NCI-H2196 treated with DMSO at 0.1 percent for 48 hours (cell line): ENCODE data around the gene SLC9B1.

ENCODE experiments used
- DNase-seq: peaks from one replicate; lab custom pipeline; 2025; ENCODE audit not compliant: unreplicated experiment; lab: John Stamatoyannopoulos, UW

Gene SLC9B1, protein sequence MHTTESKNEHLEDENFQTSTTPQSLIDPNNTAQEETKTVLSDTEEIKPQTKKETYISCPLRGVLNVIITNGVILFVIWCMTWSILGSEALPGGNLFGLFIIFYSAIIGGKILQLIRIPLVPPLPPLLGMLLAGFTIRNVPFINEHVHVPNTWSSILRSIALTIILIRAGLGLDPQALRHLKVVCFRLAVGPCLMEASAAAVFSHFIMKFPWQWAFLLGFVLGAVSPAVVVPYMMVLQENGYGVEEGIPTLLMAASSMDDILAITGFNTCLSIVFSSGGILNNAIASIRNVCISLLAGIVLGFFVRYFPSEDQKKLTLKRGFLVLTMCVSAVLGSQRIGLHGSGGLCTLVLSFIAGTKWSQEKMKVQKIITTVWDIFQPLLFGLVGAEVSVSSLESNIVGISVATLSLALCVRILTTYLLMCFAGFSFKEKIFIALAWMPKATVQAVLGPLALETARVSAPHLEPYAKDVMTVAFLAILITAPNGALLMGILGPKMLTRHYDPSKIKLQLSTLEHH

DNA sequence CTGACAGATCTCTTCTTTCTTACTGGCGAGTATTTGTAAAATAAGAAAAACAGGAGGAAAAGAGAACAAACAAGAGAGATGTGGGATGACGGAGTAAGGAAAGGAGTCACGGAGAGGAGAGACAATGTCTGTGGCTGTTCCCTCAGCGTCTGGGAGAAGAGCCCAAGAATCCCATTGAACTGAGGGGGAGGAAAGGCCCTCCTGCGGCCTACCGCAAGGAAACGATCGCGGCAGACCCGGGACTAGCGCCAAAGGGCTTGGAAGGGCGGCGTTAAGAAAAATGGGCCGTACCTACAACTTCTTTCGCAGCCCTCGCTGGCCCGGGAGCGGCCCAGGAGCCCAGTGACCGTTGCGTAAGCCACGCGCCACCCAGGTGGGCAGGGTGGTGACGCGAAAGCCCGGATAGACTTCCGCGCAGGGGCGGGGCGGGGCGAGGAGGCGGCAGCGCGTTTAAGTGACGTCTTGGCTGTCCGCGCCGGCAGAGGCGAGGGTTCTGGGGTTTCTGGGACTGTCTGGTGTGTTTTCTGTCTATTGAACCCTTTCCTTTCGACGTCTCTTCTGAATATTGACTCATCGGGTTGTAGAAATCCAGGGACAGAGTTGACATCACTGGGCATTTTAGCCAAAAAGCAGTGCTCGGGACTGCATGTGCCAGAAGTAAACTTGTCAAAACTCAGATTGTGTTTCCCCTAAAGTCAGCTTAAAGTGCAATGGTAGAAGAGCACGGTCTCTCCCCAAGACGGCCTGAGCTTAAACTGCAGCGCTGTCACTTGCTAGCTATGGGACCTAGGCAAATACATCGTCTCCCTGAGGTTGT is at the start of gene SLC9B1:
Gene SLC9B1 (minus strand): TSS at position 398 of the 817 bp plus-strand sequence. CDS start 27,994 bp downstream, outside the sequence.
- DNase-seq, result peak; percentile 66

DNA sequence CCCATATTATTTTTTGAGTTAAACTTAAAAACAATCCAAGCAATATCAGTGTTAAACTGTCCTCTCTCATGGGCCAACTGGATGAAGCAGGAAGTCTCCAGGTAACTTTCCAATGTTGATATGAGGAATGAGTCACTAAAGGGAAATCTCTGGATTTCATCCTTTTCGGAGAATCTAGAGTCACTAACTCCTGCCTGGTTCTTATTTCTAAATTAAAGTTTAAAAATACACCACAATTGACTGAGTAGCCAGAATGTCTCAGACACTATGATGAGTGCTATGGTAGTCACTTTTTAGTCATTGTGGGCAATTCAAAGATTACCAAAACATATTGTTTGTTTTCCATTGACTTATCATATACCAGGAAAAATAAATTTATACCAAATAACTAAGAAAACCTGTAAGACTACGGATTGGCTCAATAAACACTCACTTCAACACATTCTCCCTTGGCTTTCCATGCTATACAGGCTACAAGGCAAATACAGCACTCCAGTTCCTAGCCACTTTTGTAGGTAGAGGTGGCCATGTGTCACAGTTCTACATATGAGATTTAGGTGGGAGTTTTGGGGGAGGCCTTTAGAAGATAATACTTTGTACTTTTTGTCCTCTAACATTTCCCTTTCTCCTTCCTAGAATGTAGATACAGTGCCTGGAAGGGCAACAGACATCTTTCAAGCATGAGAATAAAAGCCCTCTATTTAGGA is 48.5 kb upstream of the SLC9B1 start:
- DNase-seq, result no peak

DNA sequence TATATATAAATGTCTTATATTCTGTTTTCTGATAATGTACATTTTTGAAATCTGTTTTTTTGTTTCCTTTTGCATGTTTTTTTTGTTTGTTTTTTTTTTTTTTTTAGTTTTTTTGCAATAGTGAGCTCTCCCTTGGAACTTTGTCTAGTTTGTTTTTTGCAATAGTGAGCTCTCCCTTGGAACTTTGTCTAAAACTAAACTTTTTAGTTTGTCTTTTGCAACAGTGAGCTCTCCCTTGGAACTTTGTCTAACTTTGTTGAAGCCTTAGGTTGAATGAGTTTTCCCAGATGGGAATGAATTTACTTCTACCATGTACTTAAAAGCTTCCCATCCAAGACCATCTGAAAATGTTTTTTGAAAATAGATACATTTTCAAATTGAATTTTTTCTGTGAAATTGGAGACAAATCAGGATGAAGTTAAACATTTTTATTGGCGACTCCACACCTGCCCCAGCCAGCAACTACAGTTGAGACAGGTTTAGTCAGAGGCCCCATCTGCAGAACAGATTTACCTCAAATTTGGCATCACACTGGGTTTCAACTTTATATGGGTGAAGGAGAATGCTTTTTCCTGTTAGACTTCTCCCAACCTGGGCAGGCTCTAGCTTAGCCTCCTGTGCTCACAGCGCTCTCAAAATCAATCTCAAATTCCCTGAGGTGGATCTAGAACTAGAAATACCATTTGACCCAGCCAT is 41.1 kb upstream of the SLC9B1 start:
- no peak for DNase-seq

DNA sequence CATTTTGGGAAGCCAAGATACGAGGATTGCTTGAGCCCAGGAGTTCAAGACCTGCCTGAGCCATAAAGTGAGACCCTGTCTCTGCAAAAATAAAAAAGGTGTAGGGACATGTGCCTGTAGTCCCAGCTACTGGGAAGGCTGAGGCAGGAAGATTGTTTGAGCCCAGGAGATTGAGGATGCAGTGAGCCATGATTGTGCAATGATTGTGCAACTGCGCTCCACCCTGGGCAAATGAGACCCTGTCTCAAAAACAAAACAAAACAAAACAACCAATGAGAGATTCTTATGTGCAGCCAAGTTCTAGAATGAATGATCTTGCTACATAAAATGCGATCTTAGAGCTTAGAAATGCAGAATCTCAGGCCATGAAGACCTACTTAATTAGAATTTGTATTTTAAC is 34.5 kb upstream of the SLC9B1 start:
- DNase-seq, result no peak

DNA sequence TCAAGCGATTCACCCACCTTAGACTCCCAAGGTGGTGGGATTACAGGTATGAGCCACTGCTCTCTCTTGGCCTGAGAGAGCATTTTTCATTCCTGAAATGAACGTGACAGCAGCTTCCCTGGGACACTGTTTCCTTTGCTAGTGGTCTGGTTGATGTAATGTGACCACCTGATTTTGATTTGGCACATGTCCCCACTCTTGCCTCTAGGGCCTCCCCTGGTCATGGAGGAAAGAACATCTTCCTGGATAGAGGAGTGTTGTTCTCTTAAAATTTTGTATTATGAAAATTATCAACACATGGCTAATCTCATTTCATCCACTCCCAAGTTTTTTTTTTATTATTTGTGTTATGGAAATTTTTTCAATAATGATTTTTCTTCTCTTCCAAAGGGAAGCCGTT is 33.3 kb upstream of the SLC9B1 start:
- DNase-seq, result no peak

DNA sequence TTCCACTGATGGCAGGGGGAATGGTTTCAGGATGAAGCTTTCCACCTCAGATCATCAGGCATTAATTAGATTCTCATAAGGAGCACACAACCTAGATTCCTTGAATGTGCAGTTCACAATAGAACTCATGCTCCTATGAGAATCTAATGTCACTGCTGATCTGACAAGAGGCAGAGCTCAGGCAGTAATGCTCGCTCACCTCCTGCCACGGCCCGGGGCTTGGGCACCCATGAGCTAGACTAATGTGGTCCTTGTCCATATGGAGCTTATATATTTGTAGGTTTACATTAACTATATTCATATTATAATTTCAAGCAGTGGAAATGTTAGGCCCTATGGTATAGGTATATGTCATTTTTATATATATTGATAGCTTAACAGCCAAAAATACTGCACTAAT is 32.6 kb upstream of the SLC9B1 start:
- DNase-seq, result no peak

DNA sequence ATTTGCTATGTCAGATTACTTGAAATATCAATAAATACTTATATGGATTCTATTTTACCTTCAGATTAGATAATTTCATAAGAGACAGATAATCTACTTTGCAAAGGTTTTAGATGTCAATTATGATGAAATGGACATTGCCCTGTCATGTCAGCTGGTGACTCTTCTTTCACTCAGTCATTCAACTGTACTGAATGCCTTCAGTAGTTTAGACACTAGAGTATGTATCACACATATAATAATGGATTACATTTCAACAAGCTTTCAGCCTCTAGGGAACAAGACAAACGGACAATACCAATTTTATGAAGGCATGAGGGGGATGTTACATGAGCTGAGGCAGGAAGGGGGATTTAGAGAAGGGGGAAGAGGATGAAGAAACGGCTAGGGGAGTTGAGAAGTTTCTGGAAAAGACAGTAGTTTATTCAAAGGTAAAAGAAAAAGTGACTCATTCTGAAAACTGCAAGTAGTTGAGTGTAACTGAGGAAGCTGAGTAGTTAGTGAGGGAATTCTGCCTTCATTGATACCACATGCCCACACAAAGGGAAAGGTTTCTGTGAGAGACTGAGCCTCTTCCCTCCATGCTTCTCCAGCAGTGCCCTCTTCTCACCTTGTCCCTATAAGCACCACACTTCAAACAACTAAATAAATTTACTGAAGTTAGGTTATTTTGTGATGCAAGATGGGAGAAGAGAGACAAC is 31.4 kb upstream of the SLC9B1 start:
- no peak for DNase-seq

DNA sequence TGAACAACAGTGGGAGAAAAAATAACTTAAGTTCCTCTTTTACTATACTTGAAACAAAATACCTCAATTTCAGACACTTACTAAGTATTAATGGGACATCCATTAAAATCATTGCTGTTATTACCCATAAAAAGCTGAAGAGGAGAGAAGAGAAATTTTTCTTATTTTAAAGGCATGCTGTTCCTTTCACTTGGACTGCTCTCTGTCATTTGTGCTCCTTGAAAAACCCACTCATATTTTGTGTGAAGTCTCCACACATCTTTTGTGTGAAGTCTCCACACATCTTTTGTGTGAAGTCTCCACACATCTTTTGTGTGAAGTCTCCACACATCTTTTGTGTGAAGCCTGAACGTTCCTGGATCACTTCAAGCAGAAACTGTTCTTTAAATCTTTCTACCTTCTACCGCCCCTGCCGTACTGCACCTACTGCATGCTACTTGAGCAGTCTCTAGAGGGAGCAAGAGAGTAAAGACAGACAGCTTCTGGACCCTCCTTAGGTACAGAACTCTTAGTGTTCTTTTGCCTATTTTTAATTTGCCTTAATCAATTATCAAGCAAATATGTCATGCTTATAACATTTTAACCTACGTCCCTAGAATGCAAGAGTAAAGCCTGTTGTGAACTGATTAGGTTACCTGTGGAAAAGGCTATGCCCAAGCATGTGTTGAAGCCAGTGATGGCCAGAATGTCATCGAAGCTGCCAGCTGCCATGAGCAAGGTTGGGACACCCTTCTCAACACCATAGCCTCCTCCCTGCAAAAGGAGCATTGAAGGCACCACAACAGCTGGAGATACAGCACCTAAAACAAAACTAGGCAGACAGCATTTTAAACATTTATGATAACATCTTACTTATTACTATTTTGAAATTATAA is 27.1 kb upstream of the SLC9B1 start:
- no peak for DNase-seq

DNA sequence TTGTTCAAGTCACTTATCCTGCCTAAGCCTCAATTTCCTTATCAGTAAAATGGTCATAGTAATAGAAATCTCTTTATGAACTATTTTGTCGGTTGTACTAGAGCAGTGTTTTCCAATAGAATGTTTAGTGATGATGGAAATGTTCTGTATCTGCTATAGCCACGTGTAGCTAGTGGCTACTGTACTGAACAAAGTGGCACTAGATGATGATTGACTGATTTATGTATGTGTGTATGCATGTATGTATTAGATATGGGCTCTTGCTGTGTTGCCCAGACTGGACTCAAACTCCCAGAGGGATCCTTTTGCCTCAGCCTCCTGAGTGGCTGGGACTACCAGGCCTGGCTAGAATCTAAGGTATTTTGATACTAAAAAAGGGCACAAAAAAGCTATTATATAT is 24.7 kb upstream of the SLC9B1 start:
- no peak for DNase-seq

DNA sequence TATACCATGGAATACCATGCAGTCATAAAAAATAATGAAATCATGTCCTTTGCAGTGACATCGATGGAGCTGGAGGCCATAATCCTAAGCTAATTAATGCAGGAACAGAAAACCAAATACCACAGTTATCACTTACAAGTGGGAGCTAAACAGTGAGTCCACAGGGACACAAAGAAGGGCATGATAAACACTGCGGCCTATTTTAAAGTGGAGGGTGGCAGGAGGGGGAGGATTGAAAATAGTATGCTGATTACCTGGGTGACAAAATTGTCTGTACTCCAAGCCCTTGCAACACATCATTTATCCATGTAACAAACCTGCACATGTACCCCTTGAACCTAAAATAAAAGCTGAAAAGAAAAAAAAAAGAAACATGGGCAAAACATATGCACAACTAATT is 16.7 kb upstream of the SLC9B1 start:
- no peak for DNase-seq

DNA sequence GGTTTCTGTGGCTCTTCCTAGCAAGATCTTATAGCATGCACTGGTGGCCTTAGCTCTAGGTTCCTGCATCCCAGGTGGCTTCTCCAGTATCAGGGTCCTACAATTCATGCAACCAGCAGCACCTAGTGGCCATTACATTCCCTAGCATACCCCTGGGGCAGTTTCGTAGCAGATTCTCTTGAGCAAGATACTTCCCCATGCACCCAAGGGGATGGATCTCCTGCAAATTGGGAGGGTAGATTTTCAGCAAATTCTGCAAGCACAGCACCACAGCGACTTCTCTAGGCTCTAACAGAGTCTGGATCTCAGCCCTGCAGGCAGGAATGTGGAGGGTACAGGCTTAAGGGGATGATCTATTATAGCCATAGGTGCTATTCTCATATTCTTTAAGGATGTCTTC is 13.1 kb upstream of the SLC9B1 start:
- no peak for DNase-seq

DNA sequence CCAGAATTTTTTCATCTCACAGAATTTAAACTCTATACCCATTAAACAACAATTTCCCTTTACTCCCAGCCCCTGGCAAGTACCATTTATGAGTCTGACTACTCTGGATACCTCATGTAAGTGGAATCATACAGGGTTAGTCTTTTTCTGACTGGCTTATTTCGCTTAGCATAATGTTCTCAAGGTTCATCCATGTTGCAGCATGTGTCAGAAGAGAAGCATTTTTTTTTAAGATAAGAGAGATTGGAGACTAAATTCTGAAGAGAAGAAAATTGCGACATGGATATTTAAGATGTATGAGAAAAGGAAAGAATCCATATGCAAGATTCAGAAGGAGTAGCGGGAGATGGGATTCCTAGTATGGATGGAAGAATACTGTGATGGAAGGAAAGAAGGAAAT is 11.3 kb upstream of the SLC9B1 start:
- no peak for DNase-seq

DNA sequence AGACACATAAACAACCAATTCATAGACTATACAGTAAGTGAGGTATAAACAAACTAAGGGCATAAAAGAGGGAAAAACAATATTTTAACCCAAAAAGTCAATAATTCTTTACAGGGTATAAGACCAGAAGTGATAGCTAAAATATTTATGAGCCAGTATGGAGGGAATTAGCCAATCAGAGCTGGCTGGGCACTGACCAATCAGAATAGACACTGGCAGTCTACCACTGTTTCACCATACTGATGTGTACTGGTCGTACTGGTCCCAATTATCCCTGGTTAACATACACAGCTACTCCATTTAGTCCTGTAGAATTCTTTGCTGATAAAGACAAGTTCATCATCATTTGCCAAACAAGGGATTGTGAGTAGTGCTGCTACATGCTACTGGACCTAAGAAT is 9.8 kb upstream of the SLC9B1 start:
- no peak for DNase-seq

DNA sequence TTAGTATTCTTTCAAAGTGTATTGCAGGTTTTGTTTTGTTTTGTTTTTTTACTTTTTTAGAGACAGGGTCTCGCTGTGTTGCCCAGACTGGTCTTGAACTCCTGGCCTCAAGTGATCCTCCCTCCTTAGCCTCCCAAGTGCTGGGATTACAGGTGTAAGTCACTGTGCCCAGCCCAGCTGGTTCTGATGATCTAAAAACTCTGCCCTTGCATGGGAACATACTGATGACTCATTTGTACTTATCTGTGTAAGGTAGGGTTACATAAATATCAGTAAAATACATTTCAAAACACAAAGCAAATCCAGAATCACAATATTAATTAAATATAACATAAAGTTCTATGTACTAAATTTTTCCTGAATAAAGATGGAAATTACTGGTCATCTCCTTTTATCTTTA is 7.4 kb upstream of the SLC9B1 start:
- no peak for DNase-seq

DNA sequence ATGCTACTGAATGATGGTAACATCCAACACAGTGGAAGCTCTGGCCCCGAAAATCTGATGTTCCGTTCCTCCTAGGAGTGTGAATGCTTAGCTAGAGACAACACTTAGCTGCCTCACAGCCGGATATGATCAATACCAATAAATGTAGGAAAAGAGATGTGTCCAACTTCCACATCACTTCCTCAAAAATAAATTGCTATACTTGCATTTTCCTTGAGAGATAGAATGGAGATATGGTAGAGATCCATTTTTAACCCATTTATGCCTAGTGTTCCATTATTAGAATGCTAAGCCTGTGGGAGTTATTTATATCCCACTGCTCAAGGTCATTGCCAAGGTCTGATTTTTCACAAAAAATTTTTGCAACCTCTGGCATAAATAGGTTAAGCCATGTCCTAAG is 5.5 kb upstream of the SLC9B1 start:
- DNase-seq, result no peak

DNA sequence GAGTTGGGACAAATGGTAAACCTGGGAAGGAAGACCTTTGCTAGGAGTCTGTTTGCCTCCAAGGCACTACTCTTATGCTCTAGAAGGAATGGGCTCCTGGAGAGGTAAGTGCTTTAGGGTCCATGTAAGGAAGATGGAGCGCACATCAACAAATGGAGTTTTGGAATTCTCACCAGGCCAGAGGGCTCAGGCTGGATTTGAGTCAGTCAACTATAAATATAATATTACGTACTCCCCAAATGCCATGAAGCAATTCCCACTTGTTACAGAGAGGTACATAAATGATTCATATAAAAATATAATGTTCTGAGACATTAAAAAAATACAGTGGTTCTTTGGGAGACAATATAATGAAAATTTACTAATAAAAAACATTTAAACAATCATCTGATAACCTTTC is 1.6 kb upstream of the SLC9B1 start:
- no peak for DNase-seq

DNA sequence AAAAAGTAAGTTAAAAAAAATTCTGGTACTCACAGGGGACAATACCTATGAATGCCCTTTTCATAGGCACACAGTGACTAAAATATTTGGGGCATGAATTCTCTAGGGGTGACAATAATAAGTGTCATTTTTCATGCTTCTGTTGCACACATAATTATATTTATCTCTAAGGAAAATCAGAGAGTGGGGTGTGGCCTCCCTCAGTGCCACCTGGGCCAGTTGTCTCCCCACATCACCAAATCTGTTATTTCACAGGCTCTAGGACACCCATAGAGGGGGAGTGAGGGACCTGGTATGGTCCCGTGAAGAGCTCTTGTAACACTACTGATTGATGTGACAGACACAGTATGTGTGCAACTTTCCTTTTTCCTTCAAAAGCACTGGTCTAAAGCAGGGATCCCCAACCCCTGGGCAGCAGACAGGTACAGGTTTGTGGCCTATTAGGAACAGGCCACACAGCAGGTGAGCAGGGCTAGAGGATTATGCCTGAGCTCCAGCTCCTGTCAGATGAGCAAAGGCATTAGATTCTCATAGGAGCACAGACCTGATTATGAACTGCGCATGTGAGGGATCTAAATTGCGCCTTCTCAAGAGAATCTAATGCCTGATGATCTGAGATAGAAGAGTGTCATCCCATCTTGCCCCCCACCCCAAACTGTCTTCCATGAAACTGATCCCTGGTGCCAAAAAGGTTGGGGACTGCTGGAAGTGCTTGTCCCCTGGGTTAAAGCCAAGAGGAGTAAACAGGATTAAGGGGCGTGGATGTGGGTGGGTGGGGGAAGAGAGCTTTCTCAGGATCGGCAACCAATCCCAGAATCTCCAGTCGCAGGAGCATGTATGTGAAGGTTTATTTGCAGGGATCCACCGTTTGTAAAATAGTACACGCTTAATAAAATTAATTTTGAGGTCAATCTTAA is 856 bp downstream of the SLC9B1 start:
- no peak for DNase-seq

DNA sequence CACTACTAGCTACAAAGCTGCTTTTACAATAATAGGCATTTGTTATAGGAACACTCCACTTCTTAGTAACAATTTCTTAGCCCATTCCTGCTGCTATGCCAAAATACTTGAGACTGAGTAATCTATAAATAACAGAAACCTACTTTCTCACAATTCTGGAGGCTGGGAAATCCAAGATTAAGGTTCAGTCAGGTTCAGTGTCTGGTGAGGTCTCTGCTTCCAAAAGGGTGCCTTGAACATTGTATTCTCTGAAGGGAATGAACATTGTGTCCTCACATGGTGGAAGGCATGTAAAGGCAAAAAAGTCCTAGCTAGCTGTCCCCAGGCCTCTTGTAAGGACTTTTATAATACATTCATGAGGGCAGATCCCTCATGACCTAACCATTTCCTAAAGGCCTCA is 7.0 kb downstream of the SLC9B1 start:
- no peak for DNase-seq
